Gastroesophageal sphincter (tissue), 4 donors: ENCODE measurements around the gene CDC42BPB. TPM values are rescaled to one million over a fixed set of nuclear protein-coding genes. Genes with fewer than 3 reads are reported as not detected.

Experiments used
- ATAC-seq: fragments of 150-250 bp; one replicate; pipeline ENCODE4 v1.9.1; 2016; ENCODE audit warnings: mild to moderate bottlenecking, moderate library complexity
- H3K27ac ChIP-seq, 4 donors: fragments of 200-600 bp; sonication (generic) in 3 of 4; 1 replicate in 3 of 4; 2 replicates in 1 of 4; pipeline ENCODE4 v1.5.1; 2016 to 2019
- H3K27me3 ChIP-seq: fragments of 200-600 bp; sonication (generic); one replicate; pipeline ENCODE4 v1.5.1; 2019
- H3K36me3 ChIP-seq, 2 donors: fragments of 200-600 bp; sonication (generic); one replicate each; pipeline ENCODE4 v1.5.1; 2019; ENCODE audit warnings: control low read depth in 1 of 2
- H3K4me1 ChIP-seq, 3 donors: fragments of 200-600 bp; sonication (generic); 1 replicate in 2 of 3; 2 replicates in 1 of 3; pipeline ENCODE4 v1.5.1; 2016 to 2019; ENCODE audit warnings: control low read depth in 2 of 3
- H3K4me3 ChIP-seq, 2 donors: fragments of 200-600 bp; sonication (generic); one replicate each; pipeline ENCODE4 v1.5.1; 2019; ENCODE audit warnings: mild to moderate bottlenecking in 1 of 2, moderate library complexity in 1 of 2
- H3K9me3 ChIP-seq, 3 donors: fragments of 200-600 bp; sonication (generic); one replicate each; pipeline ENCODE4 v1.5.1; 2017 to 2019; ENCODE audit warnings: control low read depth in 2 of 3
- CTCF ChIP-seq, 4 experiments: fragments of 200-600 bp in 2 of 4; fragments of 450-650 bp in 2 of 4; sonication (generic) in 1 of 4; IDR thresholded peaks; one replicate each; pipeline ENCODE4 v1.5.1; 2017 to 2019; ENCODE audit warnings: antibody characterized with exemption in 4 of 4, mild to moderate bottlenecking in 2 of 4, moderate library complexity in 2 of 4
- EP300 ChIP-seq: sonication (generic); formaldehyde crosslinking; IDR thresholded peaks from one replicate; pipeline ENCODE4 v1.6.1; 2017; ENCODE audit warnings: antibody characterized with exemption, mild to moderate bottlenecking
- POLR2A ChIP-seq, 2 donors: fragments of 450-650 bp; IDR thresholded peaks; one replicate each; pipeline ENCODE4 v1.6.1; 2017; ENCODE audit warnings: antibody characterized with exemption in 2 of 2, mild to moderate bottlenecking in 2 of 2, moderate library complexity in 1 of 2
- POLR2AphosphoS5 ChIP-seq: sonication (generic); formaldehyde crosslinking; IDR thresholded peaks from one replicate; pipeline ENCODE4 v1.6.1; 2017; ENCODE audit warnings: antibody characterized with exemption
- WGBS, 2 donors: methylation state at CpG; one replicate each; pipeline ENCODE4 v1.1.5; 2018; ENCODE audit warnings: low coverage in 1 of 2; 5-methylcytosine and 5-hydroxymethylcytosine counted together
- total RNA-seq, 4 donors: library from RNA; depleted of rRNA; stranded (reverse); fragments of >200 nt; gene quantifications; one replicate each; pipeline ENCODE4 v1.1.0, GENCODE V29; 2016

CDC42BPB gene
- total RNA-seq, 4 donors from 2014 or later, result 86.7 to 151 (median 97.3) TPM

GRCh38 chr14:102984336-102985102 is 72.8 kb downstream of the CDC42BPB start:
- H3K27ac ChIP-seq, result no peak overlapping the region
- no peak for ATAC-seq
- H3K4me3 ChIP-seq, result no peak overlapping the region
- no peaks in the 10 kb centered on the region for H3K27me3 ChIP-seq
- no peak for TF ChIP-seq POLR2AphosphoS5
- H3K4me1 ChIP-seq, result no peaks in the 10 kb centered on the region
- H3K36me3 ChIP-seq, result peaks cover 0 to 98% of the 10 kb centered on the region in 2 donors
- H3K9me3 ChIP-seq, result peaks cover 0 to 16% (median 0%) of the 10 kb centered on the region in 3 donors
- WGBS, 2 donors, result 83 to 91% methylated on average over 4 to 8 of the region's 19 CpGs

- H3K27me3 ChIP-seq, result no peaks in the 10 kb centered on the region
- no peak for ATAC-seq
- TF ChIP-seq CTCF (IDR thresholded peaks at IDR 0.05) (no peak), EP300 (no peak), POLR2A (IDR thresholded peaks at IDR 0.05) (no peak), POLR2AphosphoS5 (no peak)
- H3K4me1 ChIP-seq, result no peaks in the 10 kb centered on the region
- whole genome bisulfite sequencing, 2 donors, result 87 to 97% methylated on average over 12 to 14 of the region's 14 CpGs
- H3K4me3 ChIP-seq, result no peak overlapping the region
- peaks cover 0 to 98% of the 10 kb centered on the region in 2 donors for H3K36me3 ChIP-seq
- H3K9me3 ChIP-seq, result peaks cover 0 to 14% (median 0%) of the 10 kb centered on the region in 3 donors
- H3K27ac ChIP-seq, result no peak overlapping the region
These were observed 73.9 kb downstream of the CDC42BPB start for GRCh38 chr14:102983496-102983895.

GRCh38 chr14:102982852-102983470 is 74.4 kb downstream of the CDC42BPB start:
- Histone ChIP-seq H3K27ac (no peak overlapping the region), H3K4me3 (no peak overlapping the region), H3K27me3 (no peaks in the 10 kb centered on the region), H3K4me1 (no peaks in the 10 kb centered on the region), H3K9me3 (peaks cover 0 to 9% (median 0%) of the 10 kb centered on the region in 3 donors), H3K36me3 (peaks cover 0 to 98% of the 10 kb centered on the region in 2 donors)
- TF ChIP-seq CTCF (IDR thresholded peaks at IDR 0.05), result no peak
- no peak for TF ChIP-seq POLR2A (IDR thresholded peaks at IDR 0.05)
- TF ChIP-seq EP300, result no peak
- TF ChIP-seq POLR2AphosphoS5, result no peak
- no peak for ATAC-seq
- 73 to 79% methylated on average over 4 to 14 of the region's 15 CpGs for WGBS, 2 donors

GRCh38 chr14:102980409-102980810 is 76.9 kb downstream of the CDC42BPB start:
- no peaks in the 10 kb centered on the region for H3K4me1 ChIP-seq
- no peak overlapping the region for H3K27ac ChIP-seq
- peak; percentile 63 for ATAC-seq
- no peak overlapping the region for H3K4me3 ChIP-seq
- peaks cover 0 to 100% of the 10 kb centered on the region in 2 donors for H3K36me3 ChIP-seq
- 69 to 75% methylated on average over 8 of the region's 8 CpGs for WGBS, 2 donors
- H3K9me3 ChIP-seq, result no peaks in the 10 kb centered on the region
- TF ChIP-seq POLR2A (IDR thresholded peaks at IDR 0.05), result no peak
- no peak for TF ChIP-seq POLR2AphosphoS5
- no peak for TF ChIP-seq CTCF (IDR thresholded peaks at IDR 0.05)
- no peak for TF ChIP-seq EP300
- H3K27me3 ChIP-seq, result no peaks in the 10 kb centered on the region

- WGBS, 2 donors, result 94 to 100% methylated on average over 4 to 8 of the region's 9 CpGs
- H3K27ac ChIP-seq, result no peak overlapping the region
- no peak for ATAC-seq
These were observed 77.9 kb downstream of the CDC42BPB start for GRCh38 chr14:102979406-102979805.

More at GRCh38 chr14:102979406-102979805, 77.9 kb downstream of the CDC42BPB start:
- Histone ChIP-seq H3K27me3 (no peaks in the 10 kb centered on the region), H3K9me3 (no peaks in the 10 kb centered on the region), H3K36me3 (peaks cover 0 to 100% of the 10 kb centered on the region in 2 donors), H3K4me3 (no peak overlapping the region), H3K4me1 (no peaks in the 10 kb centered on the region)
- TF ChIP-seq EP300 (no peak), POLR2AphosphoS5 (no peak), CTCF (IDR thresholded peaks at IDR 0.05) (no peak), POLR2A (IDR thresholded peaks at IDR 0.05) (no peak)
